H1 (cell line): ENCODE results near the gene KCNA10. TPM values are rescaled to one million over a fixed set of nuclear protein-coding genes. Genes with fewer than 3 reads are reported as not detected.

ENCODE experiments used
- CTCF ChIA-PET: fragments of 300-600 bp; sonication (Branson Sonifier 250); formaldehyde crosslinking; loops from one replicate; lab custom pipeline; 2021; ENCODE audit not compliant: partially characterized antibody; lab: Charles Lee
- POLR2A ChIA-PET: fragments of 300-600 bp; sonication (Branson Sonifier 250); formaldehyde crosslinking; loops from one replicate; lab custom pipeline; 2021; ENCODE audit warnings: inconsistent platforms; ENCODE audit not compliant: partially characterized antibody; lab: Charles Lee
- DNase-seq, 2 experiments: peaks; one replicate each; pipeline versions ENCODE4 v3.0.0 to v3.0.0-alpha.2; 2010 to 2022; ENCODE audit warnings: low spot score in 2 of 2, low read depth in 1 of 2, mixed read lengths in 1 of 2
- FAIRE-seq: peaks from 2 replicates; lab custom pipeline; 2011; peaks lifted over from hg19 to GRCh38; lab: Jason Lieb, UNC
- H2AFZ ChIP-seq: 2 replicates; pipeline ENCODE4 v1.8.1; 2012; ENCODE audit warnings: low read length, inconsistent platforms
- H2AK5ac ChIP-seq: 2 replicates; pipeline ENCODE4 v1.6.1; 2013; ENCODE audit warnings: low read depth, low read length
- H2BK120ac ChIP-seq: replicated peaks from 2 replicates; pipeline ENCODE3; 2013; ENCODE audit warnings: low read depth, low read length, inconsistent platforms
- H2BK12ac ChIP-seq: 2 replicates; pipeline ENCODE4 v1.6.1; 2013; ENCODE audit warnings: low read depth, low read length
- H2BK15ac ChIP-seq: 2 replicates; pipeline ENCODE4 v1.6.1; 2013; ENCODE audit warnings: low read length
- H2BK20ac ChIP-seq: 2 replicates; pipeline ENCODE4 v1.6.1; 2013; ENCODE audit warnings: low read length
- H2BK5ac ChIP-seq: 2 replicates; pipeline ENCODE4 v1.6.1; 2013; ENCODE audit warnings: low read depth, low read length
- H3K14ac ChIP-seq: 2 replicates; pipeline ENCODE4 v1.6.1; 2013; ENCODE audit warnings: inconsistent platforms; ENCODE audit not compliant: insufficient read length
- H3K18ac ChIP-seq: 2 replicates; pipeline ENCODE4 v1.6.1; 2013; ENCODE audit warnings: low read length; ENCODE audit errors: extremely low read depth
- H3K23ac ChIP-seq: 2 replicates; pipeline ENCODE4 v1.6.1; 2013; ENCODE audit warnings: inconsistent platforms; ENCODE audit not compliant: insufficient read length
- H3K23me2 ChIP-seq: 2 replicates; pipeline ENCODE4 v1.6.1; 2013; ENCODE audit warnings: low read depth, low read length
- H3K27ac ChIP-seq: 2 replicates; pipeline ENCODE4 v1.6.1; 2011; ENCODE audit warnings: low read depth, low read length, inconsistent platforms
- H3K27me3 ChIP-seq, 4 experiments: replicated peaks in 1 of 4; 1 replicate in 1 of 4; 2 replicates in 3 of 4; pipeline versions ENCODE4 v1.6.1 to v1.8.1; 2011 to 2013; ENCODE audit warnings: low read length in 3 of 4, mild to moderate bottlenecking in 3 of 4, inconsistent platforms in 2 of 4, mixed read lengths in 2 of 4, moderate library complexity in 1 of 4; ENCODE audit not compliant: control insufficient read depth in 3 of 4, insufficient read depth in 3 of 4; ENCODE audit errors: extremely low read depth in 1 of 4
- H3K36me3 ChIP-seq, 4 experiments: 2 replicates each; pipeline versions ENCODE4 v1.6.1 to v1.8.1; 2011 to 2013; ENCODE audit warnings: mild to moderate bottlenecking in 4 of 4, low read length in 3 of 4, moderate library complexity in 2 of 4, control low read depth in 1 of 4, inconsistent platforms in 1 of 4; ENCODE audit not compliant: insufficient read depth in 4 of 4, control insufficient read depth in 2 of 4
- H3K4ac ChIP-seq: replicated peaks from 2 replicates; pipeline ENCODE3; 2013; ENCODE audit warnings: low read length, low read depth, mixed read lengths, inconsistent platforms; ENCODE audit not compliant: insufficient read length
- H3K4me1 ChIP-seq, 4 experiments: replicated peaks in 1 of 4; 1 replicate in 1 of 4; 2 replicates in 3 of 4; pipeline versions ENCODE4 v1.6.1 to v1.8.1; 2011 to 2013; ENCODE audit warnings: low read length in 3 of 4, inconsistent platforms in 2 of 4, mixed read lengths in 1 of 4; ENCODE audit not compliant: insufficient read depth in 4 of 4, control insufficient read depth in 3 of 4
- H3K4me2 ChIP-seq, 2 experiments: 2 replicates each; pipeline versions ENCODE4 v1.6.1 to v1.8.1; 2011 to 2013; ENCODE audit warnings: low read depth in 2 of 2, low read length in 2 of 2, control low read depth in 1 of 2, inconsistent platforms in 1 of 2, mild to moderate bottlenecking in 1 of 2; ENCODE audit not compliant: insufficient read depth in 1 of 2
- H3K4me3 ChIP-seq, 4 experiments: fragments of 200-600, 300-600 bp in 1 of 4; sonication (generic), shearing (Covaris generic), sonication (Bioruptor Twin) in 1 of 4; 2 replicates each; pipeline versions ENCODE4 v1.5.1 to v1.8.1; 2011 to 2016; ENCODE audit warnings: low read length in 4 of 4, low read depth in 3 of 4, control low read depth in 2 of 4, inconsistent platforms in 2 of 4, mild to moderate bottlenecking in 2 of 4, mixed read lengths in 1 of 4, moderate library complexity in 1 of 4; ENCODE audit not compliant: insufficient read depth in 2 of 4; ENCODE audit errors: extremely low read depth in 1 of 4
- H3K56ac ChIP-seq: replicated peaks from 2 replicates; pipeline ENCODE3; 2013; ENCODE audit warnings: low read depth, mild to moderate bottlenecking, mixed read lengths, low read length, inconsistent platforms; ENCODE audit not compliant: insufficient read length
- H3K79me1 ChIP-seq: 2 replicates; pipeline ENCODE4 v1.6.1; 2013; ENCODE audit warnings: low read depth, low read length, control low read depth
- H3K79me2 ChIP-seq, 2 experiments: 2 replicates each; pipeline versions ENCODE4 v1.6.1 to v1.8.1; 2012 to 2013; ENCODE audit warnings: low read length in 2 of 2, mild to moderate bottlenecking in 2 of 2, inconsistent platforms in 1 of 2; ENCODE audit not compliant: insufficient read depth in 2 of 2, control insufficient read depth in 1 of 2
- H3K9ac ChIP-seq, 4 experiments: replicated peaks in 1 of 4; 1 replicate in 1 of 4; 2 replicates in 3 of 4; pipeline versions ENCODE4 v1.6.1 to v1.8.1; 2011 to 2013; ENCODE audit warnings: low read depth in 3 of 4, low read length in 3 of 4, control low read depth in 2 of 4, mild to moderate bottlenecking in 2 of 4, moderate library complexity in 2 of 4, inconsistent platforms in 1 of 4; ENCODE audit errors: extremely low read depth in 1 of 4
- H3K9me3 ChIP-seq, 2 experiments: 2 replicates each; pipeline versions ENCODE4 v1.6.1 to v1.8.1; 2012 to 2013; ENCODE audit warnings: mild to moderate bottlenecking in 2 of 2, moderate library complexity in 2 of 2, control low read depth in 1 of 2, inconsistent platforms in 1 of 2, low read depth in 1 of 2, low read length in 1 of 2, mixed read lengths in 1 of 2; ENCODE audit not compliant: insufficient read depth in 2 of 2
- H4K20me1 ChIP-seq, 2 experiments: replicated peaks in 1 of 2; 2 replicates each; pipeline versions ENCODE3 to v1.8.1; 2011 to 2013; ENCODE audit warnings: inconsistent platforms in 2 of 2, low read length in 2 of 2, mild to moderate bottlenecking in 1 of 2; ENCODE audit not compliant: insufficient read depth in 2 of 2, control insufficient read depth in 1 of 2
- H4K5ac ChIP-seq: 2 replicates; pipeline ENCODE4 v1.6.1; 2013; ENCODE audit warnings: low read length, low read depth, mixed read lengths, inconsistent platforms; ENCODE audit not compliant: insufficient read length
- H4K8ac ChIP-seq: 2 replicates; pipeline ENCODE4 v1.8.0; 2013; ENCODE audit warnings: mild to moderate bottlenecking, moderate library complexity, low read length, inconsistent platforms; ENCODE audit not compliant: insufficient read depth; ENCODE audit errors: extremely low read depth
- H4K91ac ChIP-seq: replicated peaks from 2 replicates; pipeline ENCODE3; 2013; ENCODE audit warnings: low read length, mixed read lengths, inconsistent platforms; ENCODE audit not compliant: insufficient read length
- ATF2 ChIP-seq: IDR thresholded peaks from 2 replicates; pipeline ENCODE4 v1.6.1; 2012; ENCODE audit warnings: low read length, inconsistent platforms
- CTCF ChIP-seq, 3 experiments: IDR thresholded peaks; 1 replicate in 2 of 3; 2 replicates in 1 of 3; pipeline versions ENCODE4 v1.5.1 to v1.6.1; 2011; ENCODE audit warnings: low read length in 3 of 3, mild to moderate bottlenecking in 3 of 3, inconsistent platforms in 2 of 3, low read depth in 1 of 3, moderate library complexity in 1 of 3; ENCODE audit not compliant: insufficient read depth in 1 of 3; ENCODE audit errors: control extremely low read depth in 1 of 3
- GABPA ChIP-seq: IDR thresholded peaks from 2 replicates; pipeline ENCODE4 v1.6.1; 2011; ENCODE audit warnings: mild to moderate bottlenecking, low read length, moderate library complexity, borderline replicate concordance; ENCODE audit not compliant: insufficient read depth
- WGBS, 2 experiments: shearing (Covaris generic) in 1 of 2; methylation state at CpG; one replicate each; pipeline versions ENCODE4 v1.1.6 to v1.1.7; 2013 to 2015; ENCODE audit warnings: low lambda C conversion rate in 2 of 2, mixed read lengths in 2 of 2, inconsistent platforms in 1 of 2, low coverage in 1 of 2, missing lambda C conversion rate in 1 of 2; ENCODE audit not compliant: insufficient replicate concordance in 2 of 2, insufficient coverage in 1 of 2, insufficient read length in 1 of 2; ENCODE audit errors: extremely low coverage in 1 of 2, missing lambda C conversion rate in 1 of 2; 5-methylcytosine and 5-hydroxymethylcytosine counted together
- polyA plus RNA-seq, 7 experiments: library from polyadenylated mRNA; depleted of rRNA in 3 of 7; stranded (reverse) in 5 of 7; unstranded in 2 of 7; fragments of >200 nt in 5 of 7; fragments of 200-250 nt in 2 of 7; gene quantifications; 1 replicate in 5 of 7; 2 replicates in 1 of 7; 4 replicates in 1 of 7; pipeline versions ENCODE4 v1.2.1 to v1.2.3, GENCODE V29; 2011 to 2013; ENCODE audit warnings: missing spikeins in 2 of 7, mixed read lengths in 2 of 7
- total RNA-seq: library from RNA; stranded (reverse); fragmentation: NEBNext Ultra II Directional; extraction: Animal tissue kit (Norgen Biotek cat#: 25700); gene quantifications from 2 replicates; pipeline ENCODE4 v1.2.1, GENCODE V29; 2021

KCNA10 gene
- total and polyA plus RNA-seq, 2 of the 8 experiments (the other 6 are each of a cell fraction or from before 2014, with no cell fraction given) = not detected

- Histone ChIP-seq H3K18ac (no peak overlapping the region), H2BK5ac (no peak overlapping the region), H2AK5ac (no peak overlapping the region), H3K4ac (no peak overlapping the region), H4K20me1 (no peaks in the 10 kb centered on the region), H3K4me3 (no peak overlapping the region), H2BK120ac (no peak overlapping the region), H3K23me2 (no peaks in the 10 kb centered on the region), H3K14ac (no peak overlapping the region), H3K4me1 (peaks cover 0 to 10% (median 2%) of the 10 kb centered on the region in 4 experiments; a peak in 2 of 7 replicates), H4K8ac (no peak overlapping the region; the same call in 1 of the 2 replicates), H3K79me2 (no peaks in the 10 kb centered on the region), H4K5ac (no peak overlapping the region), H3K9me3 (no peaks in the 10 kb centered on the region), H2BK12ac (no peak overlapping the region), H3K56ac (no peak overlapping the region), H2AFZ (no peak overlapping the region), H3K23ac (no peak overlapping the region), H4K91ac (peak overlapping the region; percentile 32), H3K79me1 (no peaks in the 10 kb centered on the region), H2BK20ac (no peak overlapping the region), H3K4me2 (no peak overlapping the region), H2BK15ac (no peak overlapping the region), H3K27me3 (no peaks in the 10 kb centered on the region), H3K9ac (no peak overlapping the region), H3K27ac (no peak overlapping the region), H3K36me3 (no peaks in the 10 kb centered on the region)
- ChIA-PET POLR2A (no interaction called here), CTCF (interaction anchor here (0.9 to 1.0 kb wide), 2 partner anchors 8 to 42 kb away, joined by 3 read pairs; no protein-coding TSS in a partner anchor)
- no peak for FAIRE-seq
- no peak for TF ChIP-seq ATF2
- TF ChIP-seq GABPA = no peak
- TF ChIP-seq CTCF (IDR thresholded peaks at IDR 0.05; ENCODE audit: control extremely low read depth in 1 of 3, insufficient read depth in 1 of 3, low read depth in 1 of 3, low read length in 3 of 3) = peak in 1 of 3 experiments; percentile 4; a peak in 1 of 4 replicates
- DNase-seq = no peak
- 85% methylated on average over 12 of the region's 15 CpGs; no CpG with 5 or more reads in 1 of the 2 experiments for WGBS, 2 experiments
Observed at GRCh38 chr1:110489406-110489805, 29.6 kb downstream of the KCNA10 start.
